Upper lobe of left lung (tissue), 6 donors: ENCODE measurements around the gene TRPM8. TPM values are rescaled to one million over a fixed set of nuclear protein-coding genes. Genes with fewer than 3 reads are reported as not detected.
A peak's percentile ranks its signal among the peaks of the same experiment; 100 is the strongest.

Experiments
- ATAC-seq, 2 donors: fragments of 200-7000 bp; cut with Tn5 transposase; one replicate each; pipeline ENCODE4 v1.9.1; 2022; ENCODE audit warnings: mild to moderate bottlenecking in 2 of 2, moderate library complexity in 2 of 2; ENCODE audit not compliant: low FRiP score in 2 of 2
- DNase-seq, 2 donors: peaks; one replicate each; pipeline ENCODE4 v3.0.0-alpha.2; 2019 to 2020
- H3K27ac ChIP-seq, 4 donors: fragments of 200-600 bp; sonication (generic); one replicate each; pipeline ENCODE4 v1.5.1; 2016 to 2019
- H3K27me3 ChIP-seq, 4 donors: fragments of 200-600 bp; sonication (generic); one replicate each; pipeline ENCODE4 v1.5.1; 2017 to 2019
- H3K36me3 ChIP-seq, 4 donors: fragments of 200-600 bp; sonication (generic); one replicate each; pipeline ENCODE4 v1.5.1; 2016 to 2019
- H3K4me1 ChIP-seq, 4 donors: fragments of 200-600 bp; sonication (generic); one replicate each; pipeline ENCODE4 v1.5.1; 2018 to 2019
- H3K4me3 ChIP-seq, 4 donors: fragments of 200-600 bp; sonication (generic); one replicate each; pipeline ENCODE4 v1.5.1; 2017 to 2019; ENCODE audit warnings: mild to moderate bottlenecking in 2 of 4, moderate library complexity in 1 of 4
- H3K9me3 ChIP-seq, 4 donors: fragments of 200-600 bp; sonication (generic); one replicate each; pipeline ENCODE4 v1.5.1; 2018 to 2019
- EP300 ChIP-seq, 4 donors: sonication (generic); formaldehyde crosslinking; IDR thresholded peaks; one replicate each; pipeline ENCODE4 v1.5.1; 2017; ENCODE audit warnings: antibody characterized with exemption in 4 of 4, control low read depth in 2 of 4
- POLR2A ChIP-seq, 4 donors: fragments of 450-650 bp; IDR thresholded peaks; one replicate each; pipeline ENCODE4 v1.5.1; 2016 to 2017; ENCODE audit warnings: antibody characterized with exemption in 4 of 4, mild to moderate bottlenecking in 2 of 4
- POLR2AphosphoS5 ChIP-seq, 2 donors: sonication (generic); formaldehyde crosslinking; IDR thresholded peaks; one replicate each; pipeline ENCODE4 v1.5.1; 2017; ENCODE audit warnings: antibody characterized with exemption in 2 of 2
- WGBS, 2 donors: methylation state at CpG; one replicate each; pipeline ENCODE4 v1.1.5; 2017 to 2018; 5-methylcytosine and 5-hydroxymethylcytosine counted together
- total RNA-seq, 6 donors: library from RNA; depleted of rRNA in 4 of 6; stranded (reverse); fragments of >200 nt in 4 of 6; gene quantifications; one replicate each; pipeline versions ENCODE4 v1.1.0 to v1.2.1, GENCODE V29; 2016 to 2021
- TF ChIP-seq, protein P1 (sequence below), 6 experiments: fragments of 450-650 bp in 4 of 6; fragments of 200-600 bp in 2 of 6; sonication (generic) in 2 of 6; IDR thresholded peaks; one replicate each; pipeline ENCODE4 v1.5.1; 2016 to 2019; ENCODE audit warnings: antibody characterized with exemption in 6 of 6
- donor health status: DM: no; HTN: no; CAD: no; lungs with moderate emphysema.
- donor health status: DM: no; HTN: yes; CAD: no; lungs with severe emphysema.

Gene TRPM8
- total RNA-seq, 6 donors from 2014 or later = 0.17 to 0.30 TPM; not detected in 4

DNA sequence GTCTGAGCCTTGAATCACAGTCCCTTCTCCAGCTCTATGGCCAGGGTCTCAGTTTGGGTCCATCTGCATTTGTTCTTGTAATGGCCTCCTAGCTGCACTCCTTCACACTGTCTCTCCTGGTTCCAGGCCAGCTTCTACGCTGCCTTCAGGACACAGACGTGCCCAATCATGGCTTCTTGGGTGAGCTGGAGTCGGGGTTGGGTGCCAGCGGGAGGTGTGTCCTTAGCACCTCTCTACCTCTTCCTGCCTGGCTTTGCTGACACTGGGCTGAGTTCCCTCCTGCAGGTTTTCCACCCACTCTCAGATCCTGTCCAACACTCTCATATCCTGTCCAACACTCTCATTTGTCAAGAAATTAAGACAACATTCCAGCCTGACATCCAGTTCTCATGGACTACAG, 9.6 kb downstream of the TRPM8 start:
- ATAC-seq (no peak), DNase-seq (no peak)
- Histone ChIP-seq H3K4me1 (no peaks in the 10 kb centered on the region), H3K27me3 (no peaks in the 10 kb centered on the region), H3K4me3 (no peak overlapping the region), H3K36me3 (no peaks in the 10 kb centered on the region), H3K9me3 (no peaks in the 10 kb centered on the region), H3K27ac (no peak overlapping the region)
- 45 to 62% methylated on average over 4 of the region's 4 CpGs for WGBS, 2 donors
- TF ChIP-seq POLR2AphosphoS5 (IDR thresholded peaks at IDR 0.05) (no peak), EP300 (IDR thresholded peaks at IDR 0.05) (no peak), POLR2A (IDR thresholded peaks at IDR 0.05) (no peak)
- TF ChIP-seq, protein P1, sequence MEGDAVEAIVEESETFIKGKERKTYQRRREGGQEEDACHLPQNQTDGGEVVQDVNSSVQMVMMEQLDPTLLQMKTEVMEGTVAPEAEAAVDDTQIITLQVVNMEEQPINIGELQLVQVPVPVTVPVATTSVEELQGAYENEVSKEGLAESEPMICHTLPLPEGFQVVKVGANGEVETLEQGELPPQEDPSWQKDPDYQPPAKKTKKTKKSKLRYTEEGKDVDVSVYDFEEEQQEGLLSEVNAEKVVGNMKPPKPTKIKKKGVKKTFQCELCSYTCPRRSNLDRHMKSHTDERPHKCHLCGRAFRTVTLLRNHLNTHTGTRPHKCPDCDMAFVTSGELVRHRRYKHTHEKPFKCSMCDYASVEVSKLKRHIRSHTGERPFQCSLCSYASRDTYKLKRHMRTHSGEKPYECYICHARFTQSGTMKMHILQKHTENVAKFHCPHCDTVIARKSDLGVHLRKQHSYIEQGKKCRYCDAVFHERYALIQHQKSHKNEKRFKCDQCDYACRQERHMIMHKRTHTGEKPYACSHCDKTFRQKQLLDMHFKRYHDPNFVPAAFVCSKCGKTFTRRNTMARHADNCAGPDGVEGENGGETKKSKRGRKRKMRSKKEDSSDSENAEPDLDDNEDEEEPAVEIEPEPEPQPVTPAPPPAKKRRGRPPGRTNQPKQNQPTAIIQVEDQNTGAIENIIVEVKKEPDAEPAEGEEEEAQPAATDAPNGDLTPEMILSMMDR (IDR thresholded peaks at IDR 0.05) = no peak

DNA sequence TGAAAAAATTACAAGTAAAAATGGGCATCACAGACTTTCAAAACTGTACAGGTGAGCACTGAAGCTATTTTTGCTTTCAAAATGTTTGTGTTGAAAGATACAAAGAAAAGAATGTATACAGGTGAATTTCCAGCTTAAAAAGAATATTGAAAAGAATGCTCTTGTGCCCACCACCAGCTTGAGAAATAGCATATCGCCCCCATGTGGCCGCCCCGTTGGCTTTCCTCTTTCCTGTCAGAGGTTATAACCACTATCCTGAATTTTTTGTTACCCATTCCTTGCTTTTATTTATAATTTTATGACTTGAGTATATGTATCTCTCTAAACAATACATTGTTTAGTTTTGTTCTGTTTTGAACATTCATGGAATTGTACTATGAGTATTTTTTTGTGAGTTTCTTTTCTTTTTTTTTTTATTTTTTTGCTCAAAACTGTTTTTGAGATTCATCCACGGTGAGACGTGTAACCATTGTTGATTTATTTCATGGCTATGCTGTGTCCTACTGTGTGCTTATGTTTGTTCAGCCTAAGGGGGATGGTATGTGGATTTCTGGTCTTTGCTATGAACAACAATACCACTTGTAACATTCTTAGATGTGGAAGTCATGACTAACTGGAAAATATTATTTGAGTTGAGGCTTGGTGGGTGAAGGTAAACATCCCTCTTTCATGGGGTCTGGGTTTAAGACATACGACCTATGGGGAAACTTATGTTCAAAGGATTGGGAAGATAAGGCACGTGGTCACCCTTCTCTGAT, 11.6 kb downstream of the TRPM8 start:
- Histone ChIP-seq H3K9me3 (no peaks in the 10 kb centered on the region), H3K4me3 (no peak overlapping the region), H3K36me3 (no peaks in the 10 kb centered on the region), H3K27me3 (no peaks in the 10 kb centered on the region), H3K27ac (no peak overlapping the region), H3K4me1 (no peaks in the 10 kb centered on the region)
- DNase-seq = no peak
- TF ChIP-seq, protein P1 (IDR thresholded peaks at IDR 0.05) = peak in 1 of 6 experiments; percentile 13
- TF ChIP-seq EP300 (IDR thresholded peaks at IDR 0.05) = no peak
- ATAC-seq = no peak
- 18 to 29% methylated on average over 7 of the region's 7 CpGs for WGBS, 2 donors

DNA sequence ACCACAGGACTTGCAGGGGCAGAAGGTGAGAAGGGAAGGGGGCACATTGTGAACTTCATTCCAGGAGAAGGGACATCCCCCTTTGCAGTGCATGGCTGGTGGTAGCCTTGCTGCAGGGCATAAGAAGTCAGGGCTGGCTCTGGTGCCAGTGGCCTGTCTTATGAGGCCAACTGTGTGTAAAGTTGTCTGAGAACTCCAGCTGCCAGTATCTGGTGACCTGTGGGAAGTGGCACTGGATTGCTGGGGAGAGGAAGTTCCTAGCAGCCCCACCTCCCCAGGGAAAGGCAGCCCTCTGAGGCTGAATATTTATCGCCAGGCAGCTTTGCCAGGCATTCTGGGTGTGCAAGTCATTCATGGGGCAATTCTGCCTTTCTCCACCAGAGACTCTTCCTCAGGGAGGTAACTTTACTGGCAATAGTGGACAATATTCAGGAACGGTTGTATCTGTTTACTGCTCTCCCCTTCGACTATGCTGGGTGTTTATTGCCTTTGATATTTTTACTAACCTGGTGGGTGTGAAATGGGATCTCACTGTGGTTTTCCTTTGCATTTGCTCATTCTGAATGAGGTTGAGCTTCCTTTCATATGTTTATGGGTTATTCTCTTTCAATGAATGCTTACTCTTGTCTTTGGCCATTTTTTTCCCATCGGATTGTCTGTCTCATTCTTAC, 12.3 kb downstream of the TRPM8 start:
- Histone ChIP-seq H3K4me1 (no peaks in the 10 kb centered on the region), H3K4me3 (no peak overlapping the region), H3K9me3 (no peaks in the 10 kb centered on the region), H3K27me3 (no peaks in the 10 kb centered on the region), H3K36me3 (no peaks in the 10 kb centered on the region), H3K27ac (no peak overlapping the region)
- ATAC-seq (no peak), DNase-seq (no peak)
- TF ChIP-seq POLR2AphosphoS5 (IDR thresholded peaks at IDR 0.05) (no peak), POLR2A (IDR thresholded peaks at IDR 0.05) (no peak), EP300 (IDR thresholded peaks at IDR 0.05) (no peak)
- TF ChIP-seq, protein P1 (IDR thresholded peaks at IDR 0.05) = no peak
- 17 to 30% methylated on average over 4 of the region's 4 CpGs for WGBS, 2 donors

DNA sequence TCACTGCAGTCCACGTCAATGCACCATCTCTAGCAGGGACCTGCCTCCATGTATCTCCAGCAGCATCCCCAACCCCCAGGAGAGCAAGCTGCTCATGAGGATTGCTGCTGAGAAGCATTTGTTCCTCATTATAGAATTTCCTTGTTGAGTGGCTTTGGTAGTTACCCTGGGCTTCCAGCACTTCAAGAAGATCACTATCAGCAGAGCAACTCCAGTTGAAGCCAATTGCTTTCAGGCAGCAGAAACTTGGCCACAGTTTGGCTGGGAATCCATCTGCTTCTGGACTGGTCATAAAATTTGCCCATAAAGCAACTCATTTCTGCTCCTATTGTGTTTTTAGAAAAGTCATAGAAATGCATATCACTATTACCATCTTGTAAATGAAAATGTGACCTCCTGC, 17.4 kb downstream of the TRPM8 start:
- WGBS, 2 donors = 88 to 90% methylated on average over 1 of the region's 1 CpG
- ATAC-seq (no peak), DNase-seq (no peak)
- no peaks in the 10 kb centered on the region for H3K9me3 ChIP-seq
- H3K27me3 ChIP-seq = peaks cover 0 to 8% (median 0%) of the 10 kb centered on the region in 4 donors
- TF ChIP-seq, protein P1 (IDR thresholded peaks at IDR 0.05) = no peak
- no peak for TF ChIP-seq POLR2A (IDR thresholded peaks at IDR 0.05)
- no peak for TF ChIP-seq EP300 (IDR thresholded peaks at IDR 0.05)
- TF ChIP-seq POLR2AphosphoS5 (IDR thresholded peaks at IDR 0.05) = no peak
- H3K4me3 ChIP-seq = no peak overlapping the region
- H3K36me3 ChIP-seq = no peaks in the 10 kb centered on the region
- no peaks in the 10 kb centered on the region for H3K4me1 ChIP-seq
- no peak overlapping the region for H3K27ac ChIP-seq
